ENCODE measurements around the gene AHI1. TPM values are rescaled to one million over a fixed set of nuclear protein-coding genes. Genes with fewer than 3 reads are reported as not detected.

The AHI1 gene
- total RNA-seq, 1 donor from 2014 or later: 201 TPM

GRCh38 chr6:135270676-135271536, 226.6 kb downstream of the AHI1 start:
- H3K27me3 Mint-ChIP-seq (ENCODE audit: low read depth): peaks cover 2% of the 10 kb centered on the region
- peaks cover 4% of the 10 kb centered on the region for H3K4me1 Mint-ChIP-seq (ENCODE audit: low read depth)
- H3K27ac Mint-ChIP-seq: no peak overlapping the region
- peaks cover 2% of the 10 kb centered on the region for H3K36me3 Mint-ChIP-seq (ENCODE audit: low read depth)
- intact Hi-C loops (cut with micrococcal nuclease): no loop called here
- no peak for DNase-seq (ENCODE audit: low spot score)
- H3K9me3 Mint-ChIP-seq: no peaks in the 10 kb centered on the region
- no peak overlapping the region for H3K4me3 Mint-ChIP-seq (ENCODE audit: low read depth)

DNA sequence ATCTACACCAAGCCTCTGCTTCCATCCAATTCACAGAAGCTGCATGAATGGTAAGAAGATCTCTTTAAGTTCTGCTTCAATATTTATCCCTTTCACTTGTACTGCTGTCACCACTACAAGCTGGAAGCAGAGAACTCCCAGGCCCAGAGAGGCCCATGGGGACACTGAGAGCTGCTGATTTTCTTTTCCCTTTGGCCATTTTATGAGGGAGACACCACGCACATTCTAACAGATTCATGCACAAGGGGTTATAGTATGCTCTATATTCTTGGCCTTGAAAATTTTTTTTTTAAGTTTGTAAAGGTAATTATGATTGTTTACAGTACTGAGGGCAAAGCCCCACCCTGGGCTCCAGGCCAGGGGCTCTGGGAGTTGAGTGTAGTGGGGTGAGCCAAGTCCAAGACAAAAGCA, 228.1 kb downstream of the AHI1 start:
- Mint-ChIP-seq H3K4me1 (ENCODE audit: low read depth) (peaks cover 5% of the 10 kb centered on the region), H3K9me3 (no peaks in the 10 kb centered on the region), H3K27me3 (ENCODE audit: low read depth) (no peaks in the 10 kb centered on the region), H3K36me3 (ENCODE audit: low read depth) (no peaks in the 10 kb centered on the region), H3K27ac (no peak overlapping the region), H3K4me3 (ENCODE audit: low read depth) (no peak overlapping the region)
- intact Hi-C loops (cut with micrococcal nuclease): loop anchor here (5.0 kb wide), 1 partner anchor 37 kb away; no protein-coding TSS in a partner anchor
- no peak for DNase-seq (ENCODE audit: low spot score)

GRCh38 chr6:135268740-135269139, 228.8 kb downstream of the AHI1 start:
- Mint-ChIP-seq H3K4me3 (ENCODE audit: low read depth) (no peak overlapping the region), H3K9me3 (no peaks in the 10 kb centered on the region), H3K27ac (no peak overlapping the region), H3K4me1 (ENCODE audit: low read depth) (peaks cover 5% of the 10 kb centered on the region), H3K27me3 (ENCODE audit: low read depth) (no peaks in the 10 kb centered on the region), H3K36me3 (ENCODE audit: low read depth) (no peaks in the 10 kb centered on the region)
- intact Hi-C loops (cut with micrococcal nuclease): loop anchor here (5.0 kb wide), 1 partner anchor 36 kb away; no protein-coding TSS in a partner anchor
- no peak for DNase-seq (ENCODE audit: low spot score)

- Mint-ChIP-seq H3K27me3 (ENCODE audit: low read depth) (no peaks in the 10 kb centered on the region), H3K4me1 (ENCODE audit: low read depth) (peaks cover 5% of the 10 kb centered on the region), H3K4me3 (ENCODE audit: low read depth) (no peak overlapping the region), H3K9me3 (no peaks in the 10 kb centered on the region), H3K27ac (no peak overlapping the region), H3K36me3 (ENCODE audit: low read depth) (no peaks in the 10 kb centered on the region)
- no peak for DNase-seq (ENCODE audit: low spot score)
- intact Hi-C loops (cut with micrococcal nuclease): loop anchor here (5.0 kb wide), 1 partner anchor 36 kb away; no protein-coding TSS in a partner anchor
Observed at GRCh38 chr6:135268263-135268662, 229.3 kb downstream of the AHI1 start.

GRCh38 chr6:135267085-135267484, 230.5 kb downstream of the AHI1 start:
- DNase-seq (ENCODE audit: low spot score): no peak
- H3K9me3 Mint-ChIP-seq: no peaks in the 10 kb centered on the region
- no peaks in the 10 kb centered on the region for H3K36me3 Mint-ChIP-seq (ENCODE audit: low read depth)
- H3K27me3 Mint-ChIP-seq (ENCODE audit: low read depth): no peaks in the 10 kb centered on the region
- no peak overlapping the region for H3K4me3 Mint-ChIP-seq (ENCODE audit: low read depth)
- intact Hi-C loops (cut with micrococcal nuclease): loop anchor here (5.0 kb wide), 1 partner anchor 35 kb away; no protein-coding TSS in a partner anchor
- no peak overlapping the region for H3K27ac Mint-ChIP-seq
- H3K4me1 Mint-ChIP-seq (ENCODE audit: low read depth): peaks cover 8% of the 10 kb centered on the region

DNA sequence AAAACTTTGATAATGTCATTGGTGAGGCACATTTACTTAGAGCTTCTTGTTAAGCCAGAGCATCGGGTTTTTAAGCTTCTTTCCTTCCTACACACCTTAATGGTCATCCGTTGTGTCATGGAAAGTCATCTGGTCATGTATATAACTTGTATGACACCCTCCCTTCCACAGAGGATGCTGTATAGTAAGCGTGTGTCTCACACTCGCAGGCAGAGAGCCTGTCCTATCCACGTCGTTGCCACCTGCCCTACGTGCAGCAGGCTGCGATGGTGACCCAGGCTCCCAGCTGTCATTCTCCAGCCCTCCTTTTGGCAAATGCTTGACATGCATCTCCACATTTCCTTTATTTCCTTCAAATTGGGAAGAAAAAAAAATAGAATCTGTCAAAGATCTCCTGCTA, 230.9 kb downstream of the AHI1 start:
- DNase-seq (ENCODE audit: low spot score): no peak
- Mint-ChIP-seq H3K36me3 (ENCODE audit: low read depth) (no peaks in the 10 kb centered on the region), H3K27me3 (ENCODE audit: low read depth) (no peaks in the 10 kb centered on the region), H3K4me3 (ENCODE audit: low read depth) (no peak overlapping the region), H3K9me3 (no peaks in the 10 kb centered on the region), H3K27ac (no peak overlapping the region), H3K4me1 (ENCODE audit: low read depth) (peaks cover 11% of the 10 kb centered on the region)
- intact Hi-C loops (cut with micrococcal nuclease): loop anchor here (5.0 kb wide), 1 partner anchor 34 kb away; no protein-coding TSS in a partner anchor

DNA sequence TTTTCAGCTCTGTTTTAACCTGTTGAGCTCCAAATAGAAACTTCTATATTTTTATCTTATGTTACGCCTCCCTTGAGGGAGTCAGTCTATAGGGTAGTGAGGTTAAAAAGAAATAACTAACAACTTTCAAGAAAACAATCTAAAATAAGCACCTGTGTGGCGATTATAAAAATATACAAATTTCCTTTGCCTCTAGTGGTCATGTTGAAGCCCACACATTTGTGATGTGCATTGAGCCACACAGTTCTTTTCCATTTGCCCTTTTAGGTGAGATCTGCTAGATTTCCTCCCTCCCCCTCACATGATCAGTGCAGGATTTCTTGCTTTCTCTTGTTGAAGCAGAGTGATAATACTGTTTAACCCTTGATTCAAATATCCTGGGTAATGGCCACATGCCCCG, 232.3 kb downstream of the AHI1 start:
- Mint-ChIP-seq H3K9me3 (no peaks in the 10 kb centered on the region), H3K27ac (no peak overlapping the region), H3K4me1 (ENCODE audit: low read depth) (peaks cover 11% of the 10 kb centered on the region), H3K4me3 (ENCODE audit: low read depth) (no peak overlapping the region), H3K36me3 (ENCODE audit: low read depth) (no peaks in the 10 kb centered on the region), H3K27me3 (ENCODE audit: low read depth) (no peaks in the 10 kb centered on the region)
- DNase-seq (ENCODE audit: low spot score): no peak
- intact Hi-C loops (cut with micrococcal nuclease): loop anchor here (5.0 kb wide), 1 partner anchor 33 kb away; no protein-coding TSS in a partner anchor

DNA sequence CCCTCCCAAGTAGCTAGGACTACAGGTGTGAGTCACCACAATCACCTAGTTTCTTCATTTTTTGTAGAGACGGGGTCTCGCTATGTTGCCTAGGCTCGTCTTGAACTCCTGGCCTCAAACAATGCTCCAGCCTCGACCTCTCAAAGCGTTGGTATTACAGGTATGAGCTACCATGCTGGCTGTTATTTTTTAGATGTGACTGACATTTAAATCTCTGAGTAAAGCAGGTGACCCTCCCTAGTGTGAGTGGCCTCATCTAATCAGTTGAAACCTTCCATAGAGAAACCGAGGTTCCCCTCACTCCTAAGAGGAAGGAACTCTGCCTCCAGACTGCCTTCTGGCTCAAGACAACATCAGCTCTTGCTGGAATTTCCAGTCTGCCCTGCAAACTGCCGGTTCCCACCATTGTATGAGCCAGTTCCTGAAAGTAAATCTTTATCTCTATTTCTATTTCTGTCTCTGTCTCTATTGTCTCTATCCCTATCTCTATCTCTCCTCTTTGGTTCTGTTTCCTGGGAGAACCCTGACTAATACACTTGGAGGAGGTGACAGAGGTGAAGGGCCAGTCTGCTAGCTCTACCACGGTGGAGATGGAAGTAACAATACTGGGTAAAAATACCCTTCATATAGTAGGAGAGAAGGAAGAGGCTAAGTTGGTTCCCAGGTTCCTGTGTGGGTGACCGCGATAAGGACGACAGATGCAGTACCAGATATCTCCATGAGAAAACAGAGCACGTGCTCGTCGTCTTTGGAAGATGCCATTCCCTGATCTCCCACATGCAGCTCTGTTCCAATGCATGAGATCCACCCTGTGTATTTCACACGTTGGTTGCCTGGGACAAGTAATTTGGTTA, 235.4 kb downstream of the AHI1 start:
- peaks cover 14% of the 10 kb centered on the region for H3K4me1 Mint-ChIP-seq (ENCODE audit: low read depth)

DNA sequence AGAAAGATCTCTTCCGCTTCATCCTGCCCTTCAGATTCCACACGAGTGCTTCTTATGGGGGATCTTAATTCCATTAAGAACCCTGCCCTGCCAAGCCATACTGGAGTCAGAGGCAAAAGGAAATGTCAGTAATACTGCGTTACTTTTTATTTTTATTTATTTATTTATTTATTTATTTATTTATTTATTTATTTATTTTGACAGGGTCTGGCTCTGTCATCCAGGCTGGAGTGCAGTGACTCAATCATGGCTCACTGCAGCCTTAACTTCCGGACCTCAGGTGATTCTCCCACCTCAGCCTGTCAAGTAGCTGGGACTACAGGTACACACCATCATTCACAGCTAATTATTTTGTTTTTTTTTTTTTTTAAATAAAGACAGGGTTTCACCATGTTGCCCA, 236.9 kb downstream of the AHI1 start:
- intact Hi-C loops (cut with micrococcal nuclease): no loop called here
- H3K9me3 Mint-ChIP-seq: no peaks in the 10 kb centered on the region
- no peak overlapping the region for H3K4me3 Mint-ChIP-seq (ENCODE audit: low read depth)
- no peak for DNase-seq (ENCODE audit: low spot score)
- no peak overlapping the region for H3K27ac Mint-ChIP-seq
- H3K36me3 Mint-ChIP-seq (ENCODE audit: low read depth): no peaks in the 10 kb centered on the region
- H3K27me3 Mint-ChIP-seq (ENCODE audit: low read depth): no peaks in the 10 kb centered on the region
- peaks cover 14% of the 10 kb centered on the region for H3K4me1 Mint-ChIP-seq (ENCODE audit: low read depth)

More for the DNA sequence above, 235.4 kb downstream of the AHI1 start:
- DNase-seq (ENCODE audit: low spot score): no peak
- Mint-ChIP-seq H3K27ac (no peak overlapping the region), H3K36me3 (ENCODE audit: low read depth) (no peaks in the 10 kb centered on the region), H3K9me3 (no peaks in the 10 kb centered on the region), H3K27me3 (ENCODE audit: low read depth) (no peaks in the 10 kb centered on the region), H3K4me3 (ENCODE audit: low read depth) (no peak overlapping the region)
- intact Hi-C loops (cut with micrococcal nuclease): no loop called here

DNA sequence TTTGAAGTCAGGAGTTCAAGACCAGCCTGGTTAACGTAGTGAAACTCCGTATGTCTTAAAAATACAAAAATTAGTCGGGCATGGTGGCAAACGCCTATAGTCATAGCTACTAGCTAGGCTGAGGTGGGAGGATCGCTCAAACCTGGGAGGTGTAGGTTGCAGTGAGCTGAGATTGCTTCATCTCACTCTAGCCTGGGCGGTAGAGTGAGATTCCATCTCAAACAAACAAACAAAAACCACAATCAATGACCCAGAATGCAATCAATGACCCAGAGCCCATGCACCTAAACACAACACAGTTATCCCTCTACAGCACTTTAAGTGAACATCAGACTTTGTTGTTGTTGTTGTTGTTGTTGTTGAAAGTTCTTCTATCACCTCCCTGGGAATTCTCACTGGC, 238.6 kb downstream of the AHI1 start:
- Mint-ChIP-seq H3K4me3 (ENCODE audit: low read depth) (no peak overlapping the region), H3K9me3 (no peaks in the 10 kb centered on the region), H3K4me1 (ENCODE audit: low read depth) (peaks cover 14% of the 10 kb centered on the region), H3K27ac (no peak overlapping the region), H3K27me3 (ENCODE audit: low read depth) (no peaks in the 10 kb centered on the region), H3K36me3 (ENCODE audit: low read depth) (no peaks in the 10 kb centered on the region)
- intact Hi-C loops (cut with micrococcal nuclease): no loop called here
- no peak for DNase-seq (ENCODE audit: low spot score)

- H3K27me3 Mint-ChIP-seq (ENCODE audit: low read depth): no peaks in the 10 kb centered on the region
- H3K4me1 Mint-ChIP-seq (ENCODE audit: low read depth): peaks cover 14% of the 10 kb centered on the region
- H3K36me3 Mint-ChIP-seq (ENCODE audit: low read depth): no peaks in the 10 kb centered on the region
- intact Hi-C loops (cut with micrococcal nuclease): no loop called here
- DNase-seq (ENCODE audit: low spot score): no peak
- H3K4me3 Mint-ChIP-seq (ENCODE audit: low read depth): no peak overlapping the region
- no peaks in the 10 kb centered on the region for H3K9me3 Mint-ChIP-seq
- no peak overlapping the region for H3K27ac Mint-ChIP-seq
Observed at GRCh38 chr6:135257631-135258405, 239.7 kb downstream of the AHI1 start.

- DNase-seq (ENCODE audit: low spot score): no peak
- H3K36me3 Mint-ChIP-seq (ENCODE audit: low read depth): no peaks in the 10 kb centered on the region
- H3K4me3 Mint-ChIP-seq (ENCODE audit: low read depth): no peak overlapping the region
- no peak overlapping the region for H3K27ac Mint-ChIP-seq
- peaks cover 9% of the 10 kb centered on the region for H3K4me1 Mint-ChIP-seq (ENCODE audit: low read depth)
- intact Hi-C loops (cut with micrococcal nuclease): no loop called here
- no peaks in the 10 kb centered on the region for H3K9me3 Mint-ChIP-seq
- H3K27me3 Mint-ChIP-seq (ENCODE audit: low read depth): no peaks in the 10 kb centered on the region
Observed at GRCh38 chr6:135256866-135257265, 240.7 kb downstream of the AHI1 start.
